ENCODE data around the gene SVOPL.

DNA sequence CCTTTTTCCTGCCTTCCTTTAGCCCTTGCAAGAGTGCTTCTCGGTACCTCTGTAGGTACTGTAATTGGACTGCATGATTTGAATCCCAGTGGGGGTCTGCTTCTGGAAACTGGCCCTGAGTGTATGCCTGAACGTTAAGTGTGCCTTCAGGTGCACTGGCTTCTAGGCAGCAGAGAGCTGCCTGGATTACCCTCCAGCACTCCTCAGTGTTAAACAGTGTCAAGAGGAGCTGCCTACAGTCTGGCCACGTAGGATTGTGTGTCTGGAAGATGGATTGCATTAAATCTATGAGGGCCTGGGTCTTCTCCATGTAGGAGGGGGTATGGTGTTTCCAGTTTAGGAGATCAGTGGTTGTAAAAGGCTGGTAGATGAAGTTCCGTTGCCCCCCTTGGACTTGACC, 137.4 kb downstream of the SVOPL start:
- no peak for TF ChIP-seq POLR2A (IDR thresholded peaks at IDR 0.05)
- no peak for TF ChIP-seq CTCF (IDR thresholded peaks at IDR 0.05)

Data from breast epithelium (tissue), 3 donors.